HepG2 (cell line): ENCODE results near the gene KRTAP5-6. TPM values are rescaled to one million over a fixed set of nuclear protein-coding genes. Genes with fewer than 3 reads are reported as not detected.
A peak's percentile ranks its signal among the peaks of the same experiment; 100 is the strongest.
"Not testable (repeated sequence)": the region's sequence is repeated elsewhere in the genome, so short reads cannot be mapped to it uniquely, and the experiment has no call there.

Source experiments
- TCF12 ChIP-seq, 2 experiments: fragments of 450-650 bp in 1 of 2; sonication (generic) in 1 of 2; formaldehyde crosslinking in 1 of 2; IDR thresholded peaks; 2 replicates each; pipeline versions ENCODE4 v1.6.1 to v1.8.0; 2017 to 2022; ENCODE audit warnings: antibody characterized with exemption in 1 of 2, mild to moderate bottlenecking in 1 of 2, missing genetic modification reagents in 1 of 2, moderate library complexity in 1 of 2
- ZBTB7A ChIP-seq: sonication (generic); formaldehyde crosslinking; IDR thresholded peaks from 2 replicates; pipeline ENCODE4 v1.8.0; 2022; ENCODE audit warnings: mild to moderate bottlenecking, missing genetic modification reagents
- ZFX ChIP-seq: sonication (generic); formaldehyde crosslinking; IDR thresholded peaks from 2 replicates; pipeline ENCODE4 v1.4.0; 2020; ENCODE audit warnings: mild to moderate bottlenecking, low read depth, missing genetic modification reagents, moderate library complexity
- polyA plus RNA-seq, 8 experiments: library from polyadenylated mRNA; depleted of rRNA in 3 of 8; stranded (reverse) in 7 of 8; unstranded in 1 of 8; fragments of >200 nt; fragmentation: Illumina TruSeq in 4 of 8; extraction: Trizol in 4 of 8; gene quantifications; 2 replicates each; pipeline versions ENCODE4 v1.2.1 to v1.2.3, GENCODE V29; 2011 to 2016; ENCODE audit warnings: low read depth in 4 of 8, missing spikeins in 1 of 8, mixed read lengths in 1 of 8; ENCODE audit not compliant: insufficient read depth in 1 of 8
- total RNA-seq, 5 experiments: library from RNA; depleted of rRNA; stranded (reverse); fragments of >200 nt; fragmentation: Illumina TruSeq; extraction: Trizol; gene quantifications; 2 replicates each; pipeline ENCODE4 v1.2.3, GENCODE V29; 2016; ENCODE audit warnings: low read depth in 1 of 5
- TF ChIP-seq, protein P1 (sequence below): sonication (generic); formaldehyde crosslinking; IDR thresholded peaks from 2 replicates; pipeline ENCODE4 v1.4.0; 2020; ENCODE audit warnings: missing genetic modification reagents
- TF ChIP-seq, protein P2 (sequence below): sonication (generic); formaldehyde crosslinking; IDR thresholded peaks from 2 replicates; pipeline ENCODE4 v1.4.0; 2020; ENCODE audit warnings: missing genetic modification reagents

Gene KRTAP5-6
- total and polyA plus RNA-seq, 2 of the 13 experiments (the other 11 are each of a cell fraction or from before 2014, with no cell fraction given): not detected

DNA sequence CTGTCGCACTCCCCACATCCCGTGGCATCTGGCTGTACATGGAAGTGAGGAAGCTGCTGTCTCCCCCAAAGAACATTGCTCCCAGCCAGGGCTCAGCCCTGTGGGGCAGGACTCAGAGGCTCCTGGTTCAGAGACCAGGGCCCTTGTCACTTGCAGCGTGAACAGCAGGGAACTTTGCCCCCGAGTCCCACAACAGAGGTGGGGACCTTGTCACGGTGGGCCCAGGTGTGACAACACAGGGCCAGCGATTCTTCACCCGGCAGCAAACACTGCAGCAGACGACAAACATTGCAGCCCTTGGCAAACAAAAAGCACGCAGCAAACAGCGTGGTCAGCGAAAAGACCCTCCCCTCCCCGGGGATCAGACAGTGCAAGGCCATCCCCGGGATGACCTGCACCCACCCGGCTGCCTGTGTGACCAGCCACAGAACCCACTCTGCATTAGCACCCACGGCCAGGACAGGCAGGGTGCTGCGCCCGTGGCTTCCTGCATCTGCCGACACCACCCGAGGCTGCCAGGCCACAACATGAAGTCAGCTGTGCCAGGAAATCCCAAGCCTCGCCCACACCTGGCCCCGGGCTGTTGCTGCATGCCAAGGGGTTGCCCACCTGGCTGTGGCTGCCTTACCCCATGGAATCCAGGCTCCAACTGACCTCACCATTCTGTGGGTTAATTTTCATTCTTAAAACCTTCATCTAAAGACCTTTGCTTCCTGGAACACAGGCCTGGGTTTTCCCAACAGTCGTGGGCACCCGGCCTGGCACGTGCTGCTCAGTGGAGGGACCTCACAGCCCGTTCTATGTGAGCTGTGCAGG, 35.3 kb upstream of the KRTAP5-6 start (continued):
- TF ChIP-seq, protein P1, sequence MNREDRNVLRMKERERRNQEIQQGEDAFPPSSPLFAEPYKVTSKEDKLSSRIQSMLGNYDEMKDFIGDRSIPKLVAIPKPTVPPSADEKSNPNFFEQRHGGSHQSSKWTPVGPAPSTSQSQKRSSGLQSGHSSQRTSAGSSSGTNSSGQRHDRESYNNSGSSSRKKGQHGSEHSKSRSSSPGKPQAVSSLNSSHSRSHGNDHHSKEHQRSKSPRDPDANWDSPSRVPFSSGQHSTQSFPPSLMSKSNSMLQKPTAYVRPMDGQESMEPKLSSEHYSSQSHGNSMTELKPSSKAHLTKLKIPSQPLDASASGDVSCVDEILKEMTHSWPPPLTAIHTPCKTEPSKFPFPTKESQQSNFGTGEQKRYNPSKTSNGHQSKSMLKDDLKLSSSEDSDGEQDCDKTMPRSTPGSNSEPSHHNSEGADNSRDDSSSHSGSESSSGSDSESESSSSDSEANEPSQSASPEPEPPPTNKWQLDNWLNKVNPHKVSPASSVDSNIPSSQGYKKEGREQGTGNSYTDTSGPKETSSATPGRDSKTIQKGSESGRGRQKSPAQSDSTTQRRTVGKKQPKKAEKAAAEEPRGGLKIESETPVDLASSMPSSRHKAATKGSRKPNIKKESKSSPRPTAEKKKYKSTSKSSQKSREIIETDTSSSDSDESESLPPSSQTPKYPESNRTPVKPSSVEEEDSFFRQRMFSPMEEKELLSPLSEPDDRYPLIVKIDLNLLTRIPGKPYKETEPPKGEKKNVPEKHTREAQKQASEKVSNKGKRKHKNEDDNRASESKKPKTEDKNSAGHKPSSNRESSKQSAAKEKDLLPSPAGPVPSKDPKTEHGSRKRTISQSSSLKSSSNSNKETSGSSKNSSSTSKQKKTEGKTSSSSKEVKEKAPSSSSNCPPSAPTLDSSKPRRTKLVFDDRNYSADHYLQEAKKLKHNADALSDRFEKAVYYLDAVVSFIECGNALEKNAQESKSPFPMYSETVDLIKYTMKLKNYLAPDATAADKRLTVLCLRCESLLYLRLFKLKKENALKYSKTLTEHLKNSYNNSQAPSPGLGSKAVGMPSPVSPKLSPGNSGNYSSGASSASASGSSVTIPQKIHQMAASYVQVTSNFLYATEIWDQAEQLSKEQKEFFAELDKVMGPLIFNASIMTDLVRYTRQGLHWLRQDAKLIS (CRISPR knock-in tag): peak; percentile 96
- not testable (repeated sequence) for TF ChIP-seq TCF12 (IDR thresholded peaks at IDR 0.05)
- TF ChIP-seq TCF12 (CRISPR knock-in tag; IDR thresholded peaks at IDR 0.05) (peak; percentile 99), ZFX (CRISPR knock-in tag) (peak; percentile 45; the same call in 1 of the 2 replicates), ZBTB7A (CRISPR knock-in tag) (peak; percentile 87)
- TF ChIP-seq, protein P2, sequence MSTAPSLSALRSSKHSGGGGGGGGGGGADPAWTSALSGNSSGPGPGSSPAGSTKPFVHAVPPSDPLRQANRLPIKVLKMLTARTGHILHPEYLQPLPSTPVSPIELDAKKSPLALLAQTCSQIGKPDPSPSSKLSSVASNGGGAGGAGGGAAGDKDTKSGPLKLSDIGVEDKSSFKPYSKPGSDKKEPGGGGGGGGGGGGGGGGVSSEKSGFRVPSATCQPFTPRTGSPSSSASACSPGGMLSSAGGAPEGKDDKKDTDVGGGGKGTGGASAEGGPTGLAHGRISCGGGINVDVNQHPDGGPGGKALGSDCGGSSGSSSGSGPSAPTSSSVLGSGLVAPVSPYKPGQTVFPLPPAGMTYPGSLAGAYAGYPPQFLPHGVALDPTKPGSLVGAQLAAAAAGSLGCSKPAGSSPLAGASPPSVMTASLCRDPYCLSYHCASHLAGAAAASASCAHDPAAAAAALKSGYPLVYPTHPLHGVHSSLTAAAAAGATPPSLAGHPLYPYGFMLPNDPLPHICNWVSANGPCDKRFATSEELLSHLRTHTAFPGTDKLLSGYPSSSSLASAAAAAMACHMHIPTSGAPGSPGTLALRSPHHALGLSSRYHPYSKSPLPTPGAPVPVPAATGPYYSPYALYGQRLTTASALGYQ: peak; percentile 84
